ENCODE data around the gene CEP19.

CEP19 gene

DNA sequence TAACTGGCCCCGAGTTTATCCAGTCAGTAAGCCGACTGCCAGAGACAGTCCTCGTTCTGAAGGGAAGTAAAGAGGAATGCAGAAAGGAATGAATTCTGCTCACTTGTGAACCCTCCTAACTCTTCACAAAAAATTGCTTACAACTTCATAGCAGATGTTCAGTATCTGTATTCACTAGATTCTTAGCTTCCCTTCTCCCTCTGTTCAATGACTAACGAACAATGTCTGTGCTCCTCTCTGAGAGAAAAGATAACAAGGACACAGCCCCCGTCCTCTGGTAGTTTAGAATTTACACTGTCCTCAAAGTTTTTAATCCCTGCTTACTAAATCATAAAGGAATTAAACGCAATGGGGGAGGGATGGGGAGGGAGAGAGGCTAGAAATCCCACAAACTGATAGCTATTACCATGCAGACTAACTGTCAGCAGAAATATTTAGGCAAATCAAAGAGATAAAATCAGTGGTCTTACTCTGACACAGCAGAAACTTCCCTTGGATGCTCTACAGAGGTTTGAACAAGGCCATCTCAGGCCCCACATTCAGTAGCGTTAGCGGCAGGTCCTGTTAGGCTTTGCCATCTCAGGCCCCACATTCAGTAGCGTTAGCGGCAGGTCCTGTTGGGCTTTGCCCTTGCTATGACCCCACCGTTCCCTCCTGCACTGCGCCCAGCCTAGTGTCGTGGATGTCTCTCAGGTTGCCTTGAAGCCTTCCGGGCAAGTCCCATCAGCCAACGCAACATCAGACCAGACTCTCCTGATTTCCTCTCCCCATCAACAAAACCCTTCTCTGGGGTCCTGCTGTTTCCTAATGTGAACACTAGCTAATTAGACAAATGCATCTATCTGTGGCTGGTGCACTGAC is 49.1 kb downstream of the CEP19 start:
- no peak for DNase-seq

DNA sequence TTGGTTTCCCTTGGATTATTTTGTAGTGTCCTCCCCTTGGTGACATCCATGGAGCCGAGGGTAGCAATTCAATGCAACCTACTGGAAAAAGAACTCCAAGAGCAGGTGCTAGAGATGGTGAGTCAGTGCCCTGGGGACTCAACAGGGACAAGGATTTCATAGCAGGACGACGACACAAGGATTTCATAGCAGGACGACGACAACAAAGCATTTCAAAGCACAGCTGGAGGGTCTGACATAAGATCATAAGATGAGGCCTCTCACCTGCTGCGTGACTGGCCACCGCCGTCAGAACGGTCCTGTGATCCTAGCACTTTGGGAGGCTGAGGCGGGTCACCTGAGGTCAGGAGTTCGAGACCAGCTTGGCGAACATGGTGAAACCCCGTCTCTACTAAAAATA is 50.0 kb downstream of the CEP19 start:
- DNase-seq: no peak

DNA sequence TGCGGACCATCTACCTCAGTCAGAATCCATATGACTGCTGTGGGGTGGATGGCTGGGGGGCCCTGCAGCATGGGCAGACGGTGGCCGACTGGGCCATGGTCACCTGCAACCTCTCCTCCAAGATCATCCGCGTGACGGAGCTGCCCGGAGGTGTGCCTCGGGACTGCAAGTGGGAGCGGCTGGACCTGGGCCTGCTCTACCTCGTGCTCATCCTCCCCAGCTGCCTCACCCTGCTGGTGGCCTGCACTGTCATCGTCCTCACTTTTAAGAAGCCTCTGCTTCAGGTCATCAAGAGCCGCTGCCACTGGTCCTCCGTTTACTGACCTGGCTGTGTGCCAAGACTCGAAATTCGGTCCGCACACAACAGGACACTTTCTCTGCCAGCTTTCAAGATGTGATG is 50.6 kb downstream of the CEP19 start:
- DNase-seq: no peak

DNA sequence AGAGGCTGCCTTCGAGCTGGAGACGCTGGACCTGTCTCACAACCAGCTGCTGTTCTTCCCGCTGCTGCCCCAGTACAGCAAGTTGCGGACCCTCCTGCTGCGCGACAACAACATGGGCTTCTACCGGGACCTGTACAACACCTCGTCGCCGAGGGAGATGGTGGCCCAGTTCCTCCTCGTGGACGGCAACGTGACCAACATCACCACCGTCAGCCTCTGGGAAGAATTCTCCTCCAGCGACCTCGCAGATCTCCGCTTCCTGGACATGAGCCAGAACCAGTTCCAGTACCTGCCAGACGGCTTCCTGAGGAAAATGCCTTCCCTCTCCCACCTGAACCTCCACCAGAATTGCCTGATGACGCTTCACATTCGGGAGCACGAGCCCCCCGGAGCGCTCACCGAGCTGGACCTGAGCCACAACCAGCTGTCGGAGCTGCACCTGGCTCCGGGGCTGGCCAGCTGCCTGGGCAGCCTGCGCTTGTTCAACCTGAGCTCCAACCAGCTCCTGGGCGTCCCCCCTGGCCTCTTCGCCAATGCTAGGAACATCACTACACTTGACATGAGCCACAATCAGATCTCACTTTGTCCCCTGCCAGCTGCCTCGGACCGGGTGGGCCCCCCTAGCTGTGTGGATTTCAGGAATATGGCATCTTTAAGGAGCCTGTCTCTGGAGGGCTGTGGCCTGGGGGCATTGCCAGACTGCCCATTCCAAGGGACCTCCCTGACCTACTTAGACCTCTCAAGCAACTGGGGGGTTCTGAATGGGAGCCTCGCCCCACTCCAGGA is 51.5 kb downstream of the CEP19 start:
- DNase-seq: no peak

DNA sequence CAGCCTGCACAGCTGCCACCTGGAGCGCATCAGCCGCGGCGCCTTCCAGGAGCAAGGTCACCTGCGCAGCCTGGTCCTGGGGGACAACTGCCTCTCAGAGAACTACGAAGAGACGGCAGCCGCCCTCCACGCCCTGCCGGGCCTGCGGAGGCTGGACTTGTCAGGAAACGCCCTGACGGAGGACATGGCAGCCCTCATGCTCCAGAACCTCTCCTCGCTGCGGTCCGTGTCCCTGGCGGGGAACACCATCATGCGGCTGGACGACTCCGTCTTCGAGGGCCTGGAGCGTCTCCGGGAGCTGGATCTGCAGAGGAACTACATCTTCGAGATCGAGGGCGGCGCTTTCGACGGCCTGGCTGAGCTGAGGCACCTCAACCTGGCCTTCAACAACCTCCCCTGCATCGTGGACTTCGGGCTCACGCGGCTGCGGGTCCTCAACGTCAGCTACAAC is 52.1 kb downstream of the CEP19 start:
- no peak for DNase-seq

Data from activated CD4-positive, CD25-positive, alpha-beta regulatory T cell treated with anti-CD3 and anti-CD28 coated beads, Interleukin-2, amount 50 U/mL, for 72 hours (primary cell).